A172 (cell line): ENCODE results near the gene PATL1. TPM values are rescaled to one million over a fixed set of nuclear protein-coding genes. Genes with fewer than 3 reads are reported as not detected.
"Not testable (repeated sequence)": the region's sequence is repeated elsewhere in the genome, so short reads cannot be mapped to it uniquely, and the experiment has no call there.

Experiments used
- DNase-seq: peaks from one replicate; pipeline ENCODE4 v3.0.0-alpha.2; 2015; ENCODE audit warnings: low spot score
- total RNA-seq: library from RNA; depleted of rRNA; stranded (reverse); fragments of >200 nt; shearing (Covaris generic); gene quantifications from 2 replicates; pipeline ENCODE4 v1.2.3, GENCODE V29; 2014; rRNA removed

Gene PATL1
- 19.9 and 20.3 TPM in 2 replicates for total RNA-seq

- DNase-seq, result peak; percentile 98
Observed at GRCh38 chr11:59668950-59669610, at the start of gene PATL1. Gene PATL1, minus strand, starts transcription at chr11:59669037. Its CDS starts 142 bp downstream, at chr11:59668895.

- no peak for DNase-seq
Observed at GRCh38 chr11:59716051-59716450, 47.2 kb upstream of the PATL1 start.

- DNase-seq, result no peak
Observed at GRCh38 chr11:59713745-59714144, 44.9 kb upstream of the PATL1 start, which contains the start of gene OR10V1. Gene OR10V1, minus strand, starts transcription at chr11:59713845. Its CDS starts 0 bp downstream, at chr11:59713845.

- DNase-seq, result no peak
Observed at GRCh38 chr11:59710136-59710847, 41.5 kb upstream of the PATL1 start.

GRCh38 chr11:59708537-59708936 lies 39.7 kb upstream of the PATL1 start:
- DNase-seq, result peak; percentile 35

GRCh38 chr11:59707371-59707770 lies 38.5 kb upstream of the PATL1 start:
- peak; percentile 9 for DNase-seq

- peak; percentile 98 for DNase-seq
Observed at GRCh38 chr11:59706518-59707285, 37.9 kb upstream of the PATL1 start.

- DNase-seq, result no peak
Observed at GRCh38 chr11:59705294-59705693, 36.5 kb upstream of the PATL1 start.

GRCh38 chr11:59703515-59703914 lies 34.7 kb upstream of the PATL1 start:
- DNase-seq, result not testable (repeated sequence)

- DNase-seq, result not testable (repeated sequence)
Observed at GRCh38 chr11:59700157-59700556, 31.3 kb upstream of the PATL1 start.

- DNase-seq, result no peak
Observed at GRCh38 chr11:59698506-59698905, 29.7 kb upstream of the PATL1 start.

GRCh38 chr11:59692915-59693314 lies 24.1 kb upstream of the PATL1 start:
- no peak for DNase-seq

GRCh38 chr11:59691156-59691555 lies 22.3 kb upstream of the PATL1 start:
- no peak for DNase-seq

- DNase-seq, result no peak
Observed at GRCh38 chr11:59689015-59689414, 20.2 kb upstream of the PATL1 start.

GRCh38 chr11:59681260-59681725 lies 12.5 kb upstream of the PATL1 start:
- DNase-seq, result not testable (repeated sequence)

- peak; percentile 56 for DNase-seq
Observed at GRCh38 chr11:59680287-59681154, 11.7 kb upstream of the PATL1 start.

- no peak for DNase-seq
Observed at GRCh38 chr11:59679347-59679746, 10.5 kb upstream of the PATL1 start.

- DNase-seq, result no peak
Observed at GRCh38 chr11:59678813-59679165, 10.0 kb upstream of the PATL1 start.

GRCh38 chr11:59678118-59678812 lies 9.4 kb upstream of the PATL1 start:
- no peak for DNase-seq

GRCh38 chr11:59676205-59676604 lies 7.4 kb upstream of the PATL1 start:
- DNase-seq, result no peak

GRCh38 chr11:59674291-59674690 lies 5.5 kb upstream of the PATL1 start:
- DNase-seq, result no peak
